GM23338 (cell line): ENCODE measurements around the gene TSC22D2. TPM values are rescaled to one million over a fixed set of nuclear protein-coding genes. Genes with fewer than 3 reads are reported as not detected.

ENCODE experiments used
- ATAC-seq: fragments of 200-7000 bp; cut with Tn5 transposase; 3 replicates; pipeline ENCODE4 v1.9.1; 2020
- DNase-seq: peaks from one replicate; pipeline ENCODE4 v3.0.0-alpha.2; 2015; ENCODE audit warnings: low spot score
- H2AFZ ChIP-seq: fragments of 200-600 bp; sonication (generic); 2 replicates; pipeline ENCODE4 v1.8.0; 2016; ENCODE audit warnings: antibody characterized with exemption, mild to moderate bottlenecking, moderate library complexity
- H3F3A ChIP-seq: fragments of 200-600 bp; sonication (generic); replicated peaks from 2 replicates; pipeline ENCODE4 v1.8.0; 2017; ENCODE audit warnings: antibody characterized with exemption, mixed run types, low read depth
- H3K27ac ChIP-seq: fragments of 200-600 bp; sonication (generic); 2 replicates; pipeline ENCODE4 v1.6.1; 2016; ENCODE audit warnings: low read depth
- H3K27me3 ChIP-seq: fragments of 200-600 bp; sonication (generic); 2 replicates; pipeline ENCODE4 v1.8.0; 2016; ENCODE audit warnings: mild to moderate bottlenecking, mixed run types, moderate library complexity; ENCODE audit not compliant: insufficient read depth
- H3K36me3 ChIP-seq: fragments of 200-600 bp; sonication (generic); 2 replicates; pipeline ENCODE4 v1.8.0; 2016; ENCODE audit warnings: mild to moderate bottlenecking; ENCODE audit not compliant: insufficient read depth
- H3K4me1 ChIP-seq: fragments of 200-600 bp; sonication (generic); 2 replicates; pipeline ENCODE4 v1.8.0; 2016; ENCODE audit warnings: mild to moderate bottlenecking, moderate library complexity; ENCODE audit not compliant: insufficient read depth
- H3K4me2 ChIP-seq: fragments of 200-600 bp; sonication (generic); 2 replicates; pipeline ENCODE4 v1.7.1; 2017; ENCODE audit warnings: mixed run types
- H3K4me3 ChIP-seq: fragments of 200-600 bp; sonication (generic); 2 replicates; pipeline ENCODE4 v1.6.1; 2016; ENCODE audit warnings: mixed run types
- H3K79me2 ChIP-seq: fragments of 200-600 bp; sonication (generic); replicated peaks from 2 replicates; pipeline ENCODE4 v1.8.0; 2017; ENCODE audit warnings: mild to moderate bottlenecking; ENCODE audit not compliant: insufficient read depth
- H3K9me2 ChIP-seq: fragments of 200-600 bp; sonication (generic); 2 replicates; pipeline ENCODE4 v1.8.0; 2017; ENCODE audit not compliant: insufficient read depth
- H4K20me1 ChIP-seq: fragments of 200-600 bp; sonication (generic); replicated peaks from 2 replicates; pipeline ENCODE4 v1.8.0; 2017; ENCODE audit warnings: mild to moderate bottlenecking; ENCODE audit not compliant: insufficient read depth
- H3K27ac Mint-ChIP-seq: 2 replicates; pipeline ENCODE4 v1.8.0; 2020; ENCODE audit warnings: inconsistent platforms, mild to moderate bottlenecking, moderate library complexity, mixed read lengths
- H3K27me3 Mint-ChIP-seq: 3 replicates; pipeline ENCODE4 v1.8.0; 2022; ENCODE audit warnings: low read depth, mild to moderate bottlenecking, moderate library complexity, mixed read lengths, inconsistent platforms; ENCODE audit not compliant: insufficient read depth, poor library complexity
- H3K36me3 Mint-ChIP-seq: 3 replicates; pipeline ENCODE4 v1.8.0; 2021; ENCODE audit warnings: low read depth, mild to moderate bottlenecking, inconsistent platforms, moderate library complexity, mixed read lengths
- H3K4me1 Mint-ChIP-seq: 3 replicates; pipeline ENCODE4 v1.8.0; 2020; ENCODE audit warnings: mild to moderate bottlenecking, inconsistent platforms, mixed read lengths
- H3K4me3 Mint-ChIP-seq: 3 replicates; pipeline ENCODE4 v1.8.0; 2021; ENCODE audit warnings: moderate library complexity, mild to moderate bottlenecking, inconsistent platforms, mixed read lengths
- H3K9me3 Mint-ChIP-seq: 3 replicates; pipeline ENCODE4 v1.8.0; 2020; ENCODE audit warnings: moderate library complexity, mild to moderate bottlenecking, inconsistent platforms, mixed read lengths
- CREB1 ChIP-seq: fragments of 250-450 bp; sonication (Bioruptor Pico); IDR thresholded peaks from 2 replicates; pipeline ENCODE4 v1.5.0; 2020; ENCODE audit warnings: low read depth, mild to moderate bottlenecking, moderate library complexity
- CTCF ChIP-seq, 2 experiments: fragments of 200-600 bp in 1 of 2; sonication (generic) in 1 of 2; conservative IDR thresholded peaks; 2 replicates each; pipeline versions ENCODE4 v1.5.1 to v1.6.1; 2016 to 2017; ENCODE audit warnings: antibody characterized with exemption in 2 of 2, low read depth in 2 of 2, mild to moderate bottlenecking in 2 of 2, moderate library complexity in 1 of 2
- ETS1 ChIP-seq: IDR thresholded peaks from 2 replicates; pipeline ENCODE4 v1.6.1; 2016; ENCODE audit warnings: antibody characterized with exemption
- EZH2phosphoT487 ChIP-seq: fragments of 200-600 bp; sonication (generic); IDR thresholded peaks from one replicate; pipeline ENCODE4 v1.8.1; 2018; ENCODE audit warnings: antibody characterized with exemption; ENCODE audit not compliant: unreplicated experiment
- JUNB ChIP-seq: IDR thresholded peaks from one replicate; pipeline ENCODE4 v1.6.1; 2016; ENCODE audit warnings: antibody characterized with exemption; ENCODE audit not compliant: unreplicated experiment
- NANOG ChIP-seq: IDR thresholded peaks from 2 replicates; pipeline ENCODE4 v1.6.1; 2016; ENCODE audit warnings: antibody characterized with exemption, borderline replicate concordance
- POLR2AphosphoS5 ChIP-seq: IDR thresholded peaks from 2 replicates; pipeline ENCODE4 v1.6.1; 2016; ENCODE audit warnings: antibody characterized with exemption, low read depth
- REST ChIP-seq: IDR thresholded peaks from one replicate; pipeline ENCODE4 v1.6.1; 2018; ENCODE audit warnings: antibody characterized with exemption; ENCODE audit not compliant: unreplicated experiment
- ZNF114 ChIP-seq: fragments of 250-450 bp; sonication (Bioruptor Pico); IDR thresholded peaks from 2 replicates; pipeline ENCODE4 v1.5.0; 2020; ENCODE audit warnings: mild to moderate bottlenecking, moderate library complexity
- ZNF331 ChIP-seq: fragments of 250-450 bp; sonication (Bioruptor Pico); IDR thresholded peaks from 2 replicates; pipeline ENCODE4 v1.5.0; 2020; ENCODE audit warnings: low read depth, mild to moderate bottlenecking, moderate library complexity
- ZNF462 ChIP-seq: fragments of 250-450 bp; sonication (Bioruptor Pico); IDR thresholded peaks from 2 replicates; pipeline ENCODE4 v1.5.0; 2020; ENCODE audit warnings: mild to moderate bottlenecking, moderate library complexity
- polyA plus RNA-seq: library from polyadenylated mRNA; unstranded; fragments of >200 nt; fragmentation: Nextera tagmentation; extraction: Ambion mirVana; gene quantifications from 2 replicates; pipeline ENCODE4 v1.2.1, GENCODE V29; 2016
- total RNA-seq: library from RNA; depleted of rRNA; stranded (reverse); fragments of >200 nt; shearing (Covaris generic); gene quantifications from 2 replicates; pipeline ENCODE4 v1.2.3, GENCODE V29; 2014

Gene TSC22D2
- total and polyA plus RNA-seq, 2 experiments from 2014 or later, result 18.6 to 34.2 TPM

- Mint-ChIP-seq H3K27me3 (no peaks in the 10 kb centered on the region), H3K27ac (no peak overlapping the region), H3K36me3 (no peaks in the 10 kb centered on the region), H3K9me3 (no peaks in the 10 kb centered on the region), H3K4me1 (peaks cover 3% of the 10 kb centered on the region; the same call in 2 of the 3 replicates), H3K4me3 (no peak overlapping the region)
- TF ChIP-seq CREB1 (CRISPR knock-in tag) (no peak), ZNF114 (CRISPR knock-in tag) (no peak), ZNF331 (no peak), NANOG (no peak), CTCF (conservative IDR thresholded peaks at IDR 0.05; ENCODE audit: low read depth in 2 of 2) (no peak), ETS1 (no peak), REST (no peak), JUNB (no peak), EZH2phosphoT487 (no peak)
- ATAC-seq, result no peak
- Histone ChIP-seq H2AFZ (no peak overlapping the region), H3K79me2 (no peaks in the 10 kb centered on the region), H3K4me3 (no peak overlapping the region), H3K4me1 (no peaks in the 10 kb centered on the region), H3K9me2 (0 out of 2 replicates have a peak, but pooled peaks cover 5% of the 10 kb centered on the region), H3K27ac (no peak overlapping the region), H3K36me3 (no peaks in the 10 kb centered on the region), H4K20me1 (no peaks in the 10 kb centered on the region), H3F3A (no peaks in the 10 kb centered on the region), H3K27me3 (no peaks in the 10 kb centered on the region), H3K4me2 (no peak overlapping the region)
- no peak for DNase-seq
These were observed 14.4 kb upstream of the TSC22D2 start for GRCh38 chr3:150393745-150394144.

GRCh38 chr3:150394606-150395005, 13.5 kb upstream of the TSC22D2 start:
- Histone ChIP-seq H3K4me3 (no peak overlapping the region), H3K27me3 (no peaks in the 10 kb centered on the region), H3K36me3 (no peaks in the 10 kb centered on the region), H3K4me1 (no peaks in the 10 kb centered on the region), H3K4me2 (no peak overlapping the region), H3K27ac (no peak overlapping the region), H2AFZ (no peak overlapping the region), H3F3A (no peaks in the 10 kb centered on the region), H3K9me2 (0 out of 2 replicates have a peak, but pooled peaks cover 2% of the 10 kb centered on the region), H3K79me2 (no peaks in the 10 kb centered on the region), H4K20me1 (no peaks in the 10 kb centered on the region)
- Mint-ChIP-seq H3K27ac (no peak overlapping the region), H3K36me3 (no peaks in the 10 kb centered on the region), H3K9me3 (no peaks in the 10 kb centered on the region), H3K27me3 (no peaks in the 10 kb centered on the region), H3K4me3 (no peak overlapping the region), H3K4me1 (peaks cover 3% of the 10 kb centered on the region; the same call in 2 of the 3 replicates)
- ATAC-seq (no peak), DNase-seq (no peak)
- TF ChIP-seq POLR2AphosphoS5, result no peak
- no peak for TF ChIP-seq ZNF462 (CRISPR knock-in tag)
